ENCODE data around the gene AGAP1. TPM values are rescaled to one million over a fixed set of nuclear protein-coding genes. Genes with fewer than 3 reads are reported as not detected.

AGAP1 gene
- total RNA-seq, 1 donor from 2014 or later = 18.3 TPM

DNA sequence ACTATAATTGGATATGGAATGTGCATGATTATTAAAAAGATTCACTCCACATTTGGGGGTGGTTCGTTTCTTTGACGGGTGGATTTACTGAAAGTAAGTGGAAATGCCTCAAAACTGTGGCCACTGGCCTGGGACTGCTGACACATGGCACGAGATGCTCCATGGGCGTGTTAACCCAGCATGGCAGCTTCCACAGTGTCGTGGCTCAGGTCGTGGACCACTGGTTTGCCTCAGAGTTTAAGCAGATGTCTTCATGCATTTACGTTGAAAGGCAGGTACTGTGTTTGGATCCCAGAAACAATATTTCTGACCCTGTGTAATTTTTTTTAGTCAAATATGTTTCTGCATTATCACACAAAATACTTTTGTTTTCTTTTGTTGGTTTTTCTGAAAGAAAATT lies 432.4 kb downstream of the AGAP1 start:
- Histone ChIP-seq H3K4me1 (ENCODE audit: control insufficient read depth in 3 of 3, insufficient read depth in 3 of 3, low read length in 3 of 3) (no peaks in the 10 kb centered on the region), H3K4me3 (ENCODE audit: low read length in 3 of 3) (no peak overlapping the region), H3K27ac (ENCODE audit: low read depth, low read length) (no peak overlapping the region), H3K9ac (ENCODE audit: low read depth in 1 of 3, low read length in 3 of 3) (no peak overlapping the region), H3K9me3 (ENCODE audit: control insufficient read depth in 3 of 3, low read length in 3 of 3) (no peaks in the 10 kb centered on the region), H3K27me3 (ENCODE audit: control insufficient read depth in 3 of 3, insufficient read depth in 3 of 3, low read length in 3 of 3) (no peaks in the 10 kb centered on the region), H3K36me3 (ENCODE audit: control insufficient read depth in 3 of 3, insufficient read depth in 3 of 3, low read length in 3 of 3) (peaks cover 0 to 7% (median 4%) of the 10 kb centered on the region in 3 donors)

DNA sequence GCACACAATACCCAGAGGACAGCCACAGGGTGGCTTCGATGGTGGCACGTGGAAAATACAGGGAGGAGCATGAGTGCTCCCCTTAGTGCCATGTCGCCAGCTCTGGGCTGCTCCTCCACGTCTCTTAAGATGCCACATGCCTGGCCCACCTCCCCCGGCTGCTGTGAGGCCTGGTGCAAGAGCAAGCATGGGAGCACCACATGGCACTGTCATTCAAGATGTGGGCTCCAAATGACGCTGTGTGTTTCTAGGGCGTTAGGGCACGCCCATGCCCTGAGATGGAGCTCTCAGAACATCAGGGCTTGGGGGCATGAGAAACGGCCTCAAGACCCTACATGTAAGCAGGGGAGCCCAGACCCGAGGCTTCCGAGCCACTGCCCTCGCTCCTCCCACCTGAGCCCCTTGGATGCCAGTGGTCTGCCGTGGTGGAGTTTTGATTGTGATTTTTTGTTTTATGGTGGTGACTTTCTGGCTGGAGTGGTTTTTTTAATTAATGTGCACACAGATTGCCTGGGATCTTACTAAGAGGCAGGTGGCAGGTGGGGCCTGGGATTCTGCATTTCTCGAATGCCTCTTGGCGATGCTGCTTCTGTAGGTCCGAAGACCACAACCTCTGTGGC lies 435.0 kb downstream of the AGAP1 start:
- no peaks in the 10 kb centered on the region for H3K27me3 ChIP-seq (ENCODE audit: control insufficient read depth in 3 of 3, insufficient read depth in 3 of 3, low read length in 3 of 3)
- H3K27ac ChIP-seq (ENCODE audit: low read depth, low read length) = no peak overlapping the region
- no peaks in the 10 kb centered on the region for H3K4me1 ChIP-seq (ENCODE audit: control insufficient read depth in 3 of 3, insufficient read depth in 3 of 3, low read length in 3 of 3)
- H3K36me3 ChIP-seq (ENCODE audit: control insufficient read depth in 3 of 3, insufficient read depth in 3 of 3, low read length in 3 of 3) = peaks cover 5 to 19% (median 10%) of the 10 kb centered on the region in 3 donors
- H3K4me3 ChIP-seq (ENCODE audit: low read length in 3 of 3) = no peak overlapping the region
- H3K9me3 ChIP-seq (ENCODE audit: control insufficient read depth in 3 of 3, low read length in 3 of 3) = no peaks in the 10 kb centered on the region
- no peak overlapping the region for H3K9ac ChIP-seq (ENCODE audit: low read depth in 1 of 3, low read length in 3 of 3)

DNA sequence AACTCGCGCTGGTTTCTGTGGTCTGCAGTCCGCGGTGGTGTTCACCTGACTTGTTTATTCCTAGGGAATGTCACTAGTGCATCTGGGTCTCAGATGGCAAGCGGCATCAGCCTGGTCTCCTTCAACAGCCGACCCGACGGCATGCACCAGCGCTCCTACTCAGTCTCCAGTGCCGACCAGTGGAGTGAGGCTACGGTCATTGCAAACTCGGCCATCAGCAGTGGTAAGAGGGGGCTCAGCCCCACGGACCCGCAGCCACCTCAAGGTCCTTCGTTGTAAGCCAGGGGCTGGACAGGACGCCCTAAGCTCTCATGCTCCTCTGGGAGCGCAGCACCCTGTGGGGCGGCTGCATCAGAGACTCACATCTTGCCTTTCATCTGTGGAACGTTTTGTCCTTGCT lies 436.9 kb downstream of the AGAP1 start:
- Histone ChIP-seq H3K9me3 (ENCODE audit: control insufficient read depth in 3 of 3, low read length in 3 of 3) (peaks cover 0 to under 1% (median 0%) of the 10 kb centered on the region in 3 donors), H3K36me3 (ENCODE audit: control insufficient read depth in 3 of 3, insufficient read depth in 3 of 3, low read length in 3 of 3) (peaks cover 5 to 25% (median 14%) of the 10 kb centered on the region in 3 donors), H3K9ac (ENCODE audit: low read depth in 1 of 3, low read length in 3 of 3) (no peak overlapping the region), H3K27me3 (ENCODE audit: control insufficient read depth in 3 of 3, insufficient read depth in 3 of 3, low read length in 3 of 3) (no peaks in the 10 kb centered on the region), H3K4me3 (ENCODE audit: low read length in 3 of 3) (no peak overlapping the region), H3K4me1 (ENCODE audit: control insufficient read depth in 3 of 3, insufficient read depth in 3 of 3, low read length in 3 of 3) (no peaks in the 10 kb centered on the region), H3K27ac (ENCODE audit: low read depth, low read length) (no peak overlapping the region)

DNA sequence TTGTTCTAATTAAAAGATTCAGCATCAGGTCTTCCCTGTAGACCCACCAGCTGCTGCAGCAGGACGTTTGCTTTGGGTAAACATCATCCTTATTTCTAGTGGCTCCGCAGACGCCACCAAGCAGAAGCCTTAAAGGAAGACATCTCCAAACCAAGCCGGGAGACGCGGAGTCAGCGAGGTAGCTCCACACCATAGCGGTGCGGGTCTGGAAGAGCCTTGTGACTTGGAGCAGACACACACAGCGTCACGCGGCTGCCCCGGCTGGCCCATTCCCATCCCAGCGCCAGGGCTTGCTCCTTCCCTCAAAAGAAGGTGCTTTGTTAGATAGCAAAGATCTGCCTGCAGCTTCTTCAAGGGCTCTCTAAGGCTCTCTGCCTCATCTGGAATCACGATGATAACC lies 437.8 kb downstream of the AGAP1 start:
- peaks cover 5 to 25% (median 15%) of the 10 kb centered on the region in 3 donors for H3K36me3 ChIP-seq (ENCODE audit: control insufficient read depth in 3 of 3, insufficient read depth in 3 of 3, low read length in 3 of 3)
- no peak overlapping the region for H3K4me3 ChIP-seq (ENCODE audit: low read length in 3 of 3)
- peaks cover 0 to 5% (median 0%) of the 10 kb centered on the region in 3 donors for H3K9me3 ChIP-seq (ENCODE audit: control insufficient read depth in 3 of 3, low read length in 3 of 3)
- no peaks in the 10 kb centered on the region for H3K4me1 ChIP-seq (ENCODE audit: control insufficient read depth in 3 of 3, insufficient read depth in 3 of 3, low read length in 3 of 3)
- H3K9ac ChIP-seq (ENCODE audit: low read depth in 1 of 3, low read length in 3 of 3) = no peak overlapping the region
- no peak overlapping the region for H3K27ac ChIP-seq (ENCODE audit: low read depth, low read length)
- H3K27me3 ChIP-seq (ENCODE audit: control insufficient read depth in 3 of 3, insufficient read depth in 3 of 3, low read length in 3 of 3) = no peaks in the 10 kb centered on the region

DNA sequence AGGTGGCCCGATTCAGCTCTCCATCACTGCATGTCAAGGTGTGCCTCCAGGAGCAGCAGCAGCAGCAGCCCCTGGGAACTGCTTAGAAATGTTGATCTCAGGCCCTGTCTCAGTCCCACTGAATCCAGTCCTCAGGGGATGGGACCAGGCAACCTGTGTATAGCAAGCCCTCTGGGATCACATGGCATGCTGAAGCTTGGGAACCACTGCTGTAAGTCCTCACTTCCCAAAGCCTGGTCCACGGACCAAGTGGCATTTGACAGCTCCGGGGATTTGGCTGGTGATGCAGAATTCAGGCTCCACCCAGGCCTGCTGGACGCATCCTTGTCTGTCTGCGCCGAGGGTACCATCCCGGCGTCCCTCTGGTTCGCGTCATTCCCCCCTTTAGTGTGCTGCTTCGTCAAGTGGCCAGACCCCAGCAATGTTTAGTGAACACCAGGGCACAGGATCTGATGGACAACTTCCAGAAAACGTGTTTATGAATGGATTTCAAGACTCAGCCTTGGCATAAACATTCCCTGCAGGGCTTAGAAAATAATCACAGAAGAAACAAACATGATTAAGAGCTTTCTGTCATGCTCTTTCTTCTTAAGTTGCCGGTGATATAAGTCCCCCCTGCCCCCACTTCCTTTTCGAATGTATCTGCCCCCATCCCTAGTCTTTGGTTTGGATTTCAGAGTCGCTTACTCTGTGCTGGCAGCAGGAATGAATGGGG lies 440.4 kb downstream of the AGAP1 start:
- Histone ChIP-seq H3K9ac (ENCODE audit: low read depth in 1 of 3, low read length in 3 of 3) (no peak overlapping the region), H3K4me3 (ENCODE audit: low read length in 3 of 3) (no peak overlapping the region), H3K4me1 (ENCODE audit: control insufficient read depth in 3 of 3, insufficient read depth in 3 of 3, low read length in 3 of 3) (no peaks in the 10 kb centered on the region), H3K36me3 (ENCODE audit: control insufficient read depth in 3 of 3, insufficient read depth in 3 of 3, low read length in 3 of 3) (peaks cover 5 to 25% (median 15%) of the 10 kb centered on the region in 3 donors), H3K9me3 (ENCODE audit: control insufficient read depth in 3 of 3, low read length in 3 of 3) (peaks cover 0 to 5% (median 0%) of the 10 kb centered on the region in 3 donors), H3K27ac (ENCODE audit: low read depth, low read length) (no peak overlapping the region), H3K27me3 (ENCODE audit: control insufficient read depth in 3 of 3, insufficient read depth in 3 of 3, low read length in 3 of 3) (no peaks in the 10 kb centered on the region)

DNA sequence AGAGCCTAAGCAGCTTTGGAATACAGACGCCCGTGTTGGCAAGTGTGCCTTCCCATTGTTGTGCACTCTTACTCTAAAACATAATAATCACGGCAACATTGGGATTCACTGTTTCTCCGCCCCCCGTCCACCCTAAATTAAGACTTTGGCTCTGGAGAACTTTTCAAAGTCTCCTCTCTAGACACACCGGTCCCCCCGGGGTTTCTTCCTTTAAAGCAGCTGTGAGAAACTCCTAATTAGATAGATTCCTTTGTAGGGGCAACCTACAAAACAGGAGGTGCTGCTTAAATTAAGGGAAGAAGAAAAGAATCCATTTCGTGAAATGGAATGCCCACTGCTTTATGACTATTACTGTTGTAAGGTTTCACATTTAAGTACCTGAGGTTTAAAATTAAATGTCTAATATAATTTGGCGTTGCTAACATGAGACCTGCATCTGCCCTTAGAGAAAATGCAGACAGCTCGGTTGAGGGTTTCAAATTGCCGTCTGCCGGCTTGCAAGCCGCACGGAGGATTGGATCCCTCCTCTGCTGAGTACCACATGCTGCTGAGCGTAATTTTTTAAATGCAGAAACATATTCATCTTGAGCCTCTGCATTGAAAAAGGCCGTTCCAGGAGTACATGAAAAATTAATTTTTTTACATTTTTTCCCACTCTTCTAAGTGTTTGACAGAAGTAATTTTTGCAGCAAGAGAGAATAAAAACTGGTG lies 441.1 kb downstream of the AGAP1 start:
- no peak overlapping the region for H3K4me3 ChIP-seq (ENCODE audit: low read length in 3 of 3)
- no peak overlapping the region for H3K27ac ChIP-seq (ENCODE audit: low read depth, low read length)
- H3K36me3 ChIP-seq (ENCODE audit: control insufficient read depth in 3 of 3, insufficient read depth in 3 of 3, low read length in 3 of 3) = peaks cover 5 to 25% (median 17%) of the 10 kb centered on the region in 3 donors
- H3K9me3 ChIP-seq (ENCODE audit: control insufficient read depth in 3 of 3, low read length in 3 of 3) = peaks cover 0 to 5% (median 0%) of the 10 kb centered on the region in 3 donors
- H3K4me1 ChIP-seq (ENCODE audit: control insufficient read depth in 3 of 3, insufficient read depth in 3 of 3, low read length in 3 of 3) = peaks cover 0 to 5% (median 0%) of the 10 kb centered on the region in 3 donors
- H3K27me3 ChIP-seq (ENCODE audit: control insufficient read depth in 3 of 3, insufficient read depth in 3 of 3, low read length in 3 of 3) = no peaks in the 10 kb centered on the region
- no peak overlapping the region for H3K9ac ChIP-seq (ENCODE audit: low read depth in 1 of 3, low read length in 3 of 3)

DNA sequence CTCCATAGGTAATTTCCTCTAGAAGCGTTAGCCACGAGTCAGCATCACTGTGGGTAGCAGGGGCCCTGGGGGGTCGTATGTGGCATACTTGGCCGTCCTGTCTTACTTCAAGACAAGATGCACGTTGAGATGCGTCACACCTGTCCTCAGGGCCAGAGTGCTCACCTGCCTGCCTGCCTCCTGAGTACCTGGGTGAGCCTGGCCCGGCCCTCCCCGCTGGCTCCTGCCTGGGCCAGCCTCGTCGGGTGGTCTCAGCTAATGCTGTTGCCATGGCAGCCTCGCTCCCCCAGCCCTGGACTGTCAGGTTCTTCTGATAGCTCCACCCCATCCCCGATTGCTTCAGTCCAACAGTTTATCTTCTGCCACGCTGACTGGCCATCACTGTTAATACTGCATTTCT lies 441.9 kb downstream of the AGAP1 start:
- no peak overlapping the region for H3K9ac ChIP-seq (ENCODE audit: low read depth in 1 of 3, low read length in 3 of 3)
- peaks cover 5 to 21% (median 17%) of the 10 kb centered on the region in 3 donors for H3K36me3 ChIP-seq (ENCODE audit: control insufficient read depth in 3 of 3, insufficient read depth in 3 of 3, low read length in 3 of 3)
- peaks cover 0 to 5% (median 0%) of the 10 kb centered on the region in 3 donors for H3K9me3 ChIP-seq (ENCODE audit: control insufficient read depth in 3 of 3, low read length in 3 of 3)
- no peak overlapping the region for H3K4me3 ChIP-seq (ENCODE audit: low read length in 3 of 3)
- no peak overlapping the region for H3K27ac ChIP-seq (ENCODE audit: low read depth, low read length)
- H3K27me3 ChIP-seq (ENCODE audit: control insufficient read depth in 3 of 3, insufficient read depth in 3 of 3, low read length in 3 of 3) = no peaks in the 10 kb centered on the region
- H3K4me1 ChIP-seq (ENCODE audit: control insufficient read depth in 3 of 3, insufficient read depth in 3 of 3, low read length in 3 of 3) = peaks cover 0 to 6% (median 0%) of the 10 kb centered on the region in 3 donors

DNA sequence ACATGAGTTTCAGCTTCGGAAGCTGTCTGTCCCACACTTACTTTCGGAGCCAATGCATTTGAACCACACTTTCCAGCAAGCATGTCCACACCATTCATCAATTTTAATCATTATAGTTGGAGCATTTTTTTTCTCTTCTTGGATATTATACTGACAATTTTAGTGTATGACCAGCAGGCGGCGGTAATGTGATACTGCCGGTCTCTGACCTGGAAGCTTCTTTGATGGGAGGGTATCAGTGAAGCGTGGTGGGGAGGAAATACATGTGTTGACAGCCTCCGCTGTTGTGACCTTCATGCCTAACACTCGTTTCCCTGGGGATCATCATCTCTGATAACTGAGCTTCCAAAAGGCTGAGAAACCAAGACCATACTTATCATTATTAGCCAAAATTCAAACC lies 442.6 kb downstream of the AGAP1 start:
- Histone ChIP-seq H3K4me1 (ENCODE audit: control insufficient read depth in 3 of 3, insufficient read depth in 3 of 3, low read length in 3 of 3) (peaks cover 0 to 6% (median 0%) of the 10 kb centered on the region in 3 donors), H3K9ac (ENCODE audit: low read depth in 1 of 3, low read length in 3 of 3) (no peak overlapping the region), H3K27ac (ENCODE audit: low read depth, low read length) (no peak overlapping the region), H3K36me3 (ENCODE audit: control insufficient read depth in 3 of 3, insufficient read depth in 3 of 3, low read length in 3 of 3) (peaks cover 5 to 18% (median 15%) of the 10 kb centered on the region in 3 donors), H3K9me3 (ENCODE audit: control insufficient read depth in 3 of 3, low read length in 3 of 3) (peaks cover 0 to 5% (median 0%) of the 10 kb centered on the region in 3 donors), H3K4me3 (ENCODE audit: low read length in 3 of 3) (no peak overlapping the region), H3K27me3 (ENCODE audit: control insufficient read depth in 3 of 3, insufficient read depth in 3 of 3, low read length in 3 of 3) (no peaks in the 10 kb centered on the region)

DNA sequence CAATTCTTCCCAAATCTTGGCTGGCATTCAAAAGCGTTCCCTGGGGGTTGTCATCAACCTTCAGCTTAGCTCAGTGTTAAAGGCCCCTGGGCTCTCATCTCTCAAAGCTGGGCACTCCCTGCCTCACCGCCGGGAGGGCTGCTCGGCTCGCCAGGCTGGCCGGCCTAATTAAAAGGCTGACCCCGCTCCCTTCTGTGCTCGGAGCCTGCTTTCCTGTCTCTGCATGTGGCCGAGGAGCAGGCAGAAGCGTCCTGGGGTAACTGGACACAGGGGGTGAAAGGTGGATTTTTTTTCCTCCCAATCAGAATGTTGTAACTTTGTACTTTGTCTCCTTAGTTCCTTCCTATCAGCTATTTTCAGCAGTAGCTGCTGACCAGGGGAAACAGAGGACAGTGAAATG lies 443.2 kb downstream of the AGAP1 start:
- H3K4me3 ChIP-seq (ENCODE audit: low read length in 3 of 3) = no peak overlapping the region
- H3K9me3 ChIP-seq (ENCODE audit: control insufficient read depth in 3 of 3, low read length in 3 of 3) = peaks cover 0 to 5% (median 0%) of the 10 kb centered on the region in 3 donors
- H3K4me1 ChIP-seq (ENCODE audit: control insufficient read depth in 3 of 3, insufficient read depth in 3 of 3, low read length in 3 of 3) = peaks cover 0 to 6% (median 0%) of the 10 kb centered on the region in 3 donors
- no peak overlapping the region for H3K27ac ChIP-seq (ENCODE audit: low read depth, low read length)
- peaks cover 3 to 16% (median 14%) of the 10 kb centered on the region in 3 donors for H3K36me3 ChIP-seq (ENCODE audit: control insufficient read depth in 3 of 3, insufficient read depth in 3 of 3, low read length in 3 of 3)
- H3K27me3 ChIP-seq (ENCODE audit: control insufficient read depth in 3 of 3, insufficient read depth in 3 of 3, low read length in 3 of 3) = no peaks in the 10 kb centered on the region
- H3K9ac ChIP-seq (ENCODE audit: low read depth in 1 of 3, low read length in 3 of 3) = no peak overlapping the region

All from skeletal muscle tissue (tissue), 4 donors.